ENCODE results near the gene TRIM14. TPM values are rescaled to one million over a fixed set of nuclear protein-coding genes. Genes with fewer than 3 reads are reported as not detected.

The TRIM14 gene
- total RNA-seq, 6 experiments from 2014 or later = 22.6 to 34.6 (median 27.3) TPM

- intact Hi-C loops (cut with DNase I) = loop anchor here (10.0 kb wide), 2 partner anchors 153 to 183 kb away; partner anchors contain the start of gene TBC1D2 (in 1 of the 2)
- no peaks in the 10 kb centered on the region for H3K9me3 ChIP-seq
- H3K4me3 ChIP-seq = no peak overlapping the region
- ATAC-seq = no peak
- no peak for DNase-seq
- no peak overlapping the region for H3K27ac ChIP-seq
- peaks cover 0 to 27% (median 10%) of the 10 kb centered on the region in 4 donors for H3K4me1 ChIP-seq
- no peaks in the 10 kb centered on the region for H3K36me3 ChIP-seq
- 92% methylated on average over 2 of the region's 9 CpGs for WGBS (ENCODE audit: insufficient coverage, low coverage, low lambda C conversion rate, missing lambda C conversion rate)
- TF ChIP-seq, protein P1, sequence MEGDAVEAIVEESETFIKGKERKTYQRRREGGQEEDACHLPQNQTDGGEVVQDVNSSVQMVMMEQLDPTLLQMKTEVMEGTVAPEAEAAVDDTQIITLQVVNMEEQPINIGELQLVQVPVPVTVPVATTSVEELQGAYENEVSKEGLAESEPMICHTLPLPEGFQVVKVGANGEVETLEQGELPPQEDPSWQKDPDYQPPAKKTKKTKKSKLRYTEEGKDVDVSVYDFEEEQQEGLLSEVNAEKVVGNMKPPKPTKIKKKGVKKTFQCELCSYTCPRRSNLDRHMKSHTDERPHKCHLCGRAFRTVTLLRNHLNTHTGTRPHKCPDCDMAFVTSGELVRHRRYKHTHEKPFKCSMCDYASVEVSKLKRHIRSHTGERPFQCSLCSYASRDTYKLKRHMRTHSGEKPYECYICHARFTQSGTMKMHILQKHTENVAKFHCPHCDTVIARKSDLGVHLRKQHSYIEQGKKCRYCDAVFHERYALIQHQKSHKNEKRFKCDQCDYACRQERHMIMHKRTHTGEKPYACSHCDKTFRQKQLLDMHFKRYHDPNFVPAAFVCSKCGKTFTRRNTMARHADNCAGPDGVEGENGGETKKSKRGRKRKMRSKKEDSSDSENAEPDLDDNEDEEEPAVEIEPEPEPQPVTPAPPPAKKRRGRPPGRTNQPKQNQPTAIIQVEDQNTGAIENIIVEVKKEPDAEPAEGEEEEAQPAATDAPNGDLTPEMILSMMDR (IDR thresholded peaks at IDR 0.05) = no peak
- TF ChIP-seq POLR2A (IDR thresholded peaks at IDR 0.05) = no peak
- H3K27me3 ChIP-seq = no peaks in the 10 kb centered on the region
Observed at GRCh38 chr9:98071737-98072136, 47.3 kb downstream of the TRIM14 start.

DNA sequence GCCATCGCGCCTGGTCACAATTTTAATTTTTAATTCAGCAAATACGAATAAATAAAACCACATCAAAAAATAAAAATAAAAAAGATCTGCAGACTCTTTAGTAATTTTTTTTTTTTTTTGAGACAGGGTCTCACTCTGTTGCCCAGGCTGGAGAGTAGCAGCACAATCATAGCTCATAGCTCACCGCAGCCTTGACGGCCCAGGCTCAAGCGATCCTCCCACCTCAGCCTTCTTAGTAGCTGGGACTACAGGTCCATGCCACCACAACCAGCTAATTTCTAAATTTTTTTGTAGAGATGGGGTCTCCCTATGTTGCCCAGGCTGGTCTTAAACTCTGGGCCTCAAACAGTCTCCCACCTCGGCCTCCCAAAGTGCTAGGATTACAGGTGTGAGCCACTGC lies 48.3 kb downstream of the TRIM14 start:
- peaks cover 0 to 27% (median 6%) of the 10 kb centered on the region in 4 donors for H3K4me1 ChIP-seq
- ATAC-seq = no peak
- TF ChIP-seq, protein P1 (IDR thresholded peaks at IDR 0.05) = no peak
- no peak for TF ChIP-seq POLR2A (IDR thresholded peaks at IDR 0.05)
- no peaks in the 10 kb centered on the region for H3K27me3 ChIP-seq
- H3K9me3 ChIP-seq = no peaks in the 10 kb centered on the region
- DNase-seq = no peak
- no peak overlapping the region for H3K4me3 ChIP-seq
- WGBS (ENCODE audit: insufficient coverage, low coverage, low lambda C conversion rate, missing lambda C conversion rate) = 100% methylated on average over 5 of the region's 7 CpGs
- H3K27ac ChIP-seq = no peak overlapping the region
- no peaks in the 10 kb centered on the region for H3K36me3 ChIP-seq
- intact Hi-C loops (cut with DNase I) = loop anchor here (10.0 kb wide), 2 partner anchors 154 to 184 kb away; partner anchors contain the start of gene TBC1D2 (in 1 of the 2)

DNA sequence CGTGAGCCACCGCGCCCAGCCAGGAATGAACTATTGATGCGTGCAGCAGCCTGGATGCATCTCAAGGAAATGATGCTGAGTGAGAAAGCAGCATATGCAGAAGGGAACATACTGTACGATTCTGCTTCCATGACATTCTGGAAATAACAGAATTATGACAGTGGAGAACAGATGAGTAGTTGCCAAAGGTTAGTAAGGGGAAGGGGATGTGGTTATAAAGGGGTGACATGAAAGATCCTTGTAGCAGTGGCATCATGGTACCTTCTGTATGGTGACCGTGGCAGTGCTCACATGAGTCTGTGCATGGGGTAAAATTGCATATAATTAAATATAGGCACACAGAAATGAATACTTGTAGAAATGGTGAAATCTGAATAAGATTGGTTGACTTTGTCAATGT lies 49.5 kb downstream of the TRIM14 start:
- TF ChIP-seq, protein P1 (IDR thresholded peaks at IDR 0.05) = no peak
- TF ChIP-seq POLR2A (IDR thresholded peaks at IDR 0.05) = no peak
- ATAC-seq (no peak), DNase-seq (no peak)
- no peaks in the 10 kb centered on the region for H3K27me3 ChIP-seq
- peaks cover 0 to 16% (median 1%) of the 10 kb centered on the region in 4 donors for H3K4me1 ChIP-seq
- WGBS (ENCODE audit: insufficient coverage, low coverage, low lambda C conversion rate, missing lambda C conversion rate) = 92% methylated on average over 6 of the region's 6 CpGs
- intact Hi-C loops (cut with DNase I) = no loop called here
- peaks cover 0 to 5% (median 4%) of the 10 kb centered on the region in 4 donors for H3K36me3 ChIP-seq
- H3K9me3 ChIP-seq = no peaks in the 10 kb centered on the region
- no peak overlapping the region for H3K4me3 ChIP-seq
- no peak overlapping the region for H3K27ac ChIP-seq

DNA sequence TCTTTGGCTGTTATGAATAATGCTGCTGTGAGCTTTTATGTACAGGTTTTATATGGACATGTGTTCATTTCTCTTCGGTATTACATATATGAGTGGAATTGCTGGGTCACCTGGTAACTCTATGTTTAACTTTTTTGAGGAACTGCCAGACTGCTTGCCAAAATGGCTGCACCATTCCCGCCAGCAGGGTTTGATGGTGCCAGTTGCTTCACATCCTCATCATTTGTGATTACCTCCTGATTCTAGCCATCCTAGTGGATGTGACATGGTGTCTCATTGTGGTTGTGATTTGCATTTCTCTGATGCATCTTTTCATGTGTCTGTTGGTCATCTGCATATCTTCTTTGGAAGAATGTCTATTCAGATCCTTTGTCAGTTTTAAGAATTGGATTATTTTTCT lies 51.8 kb downstream of the TRIM14 start:
- 90% methylated on average over 1 of the region's 2 CpGs for WGBS (ENCODE audit: insufficient coverage, low coverage, low lambda C conversion rate, missing lambda C conversion rate)
- H3K36me3 ChIP-seq = peaks cover 0 to 15% (median 7%) of the 10 kb centered on the region in 4 donors
- no peak overlapping the region for H3K4me3 ChIP-seq
- intact Hi-C loops (cut with DNase I) = no loop called here
- H3K9me3 ChIP-seq = no peaks in the 10 kb centered on the region
- TF ChIP-seq, protein P1 (IDR thresholded peaks at IDR 0.05) = no peak
- TF ChIP-seq POLR2A (IDR thresholded peaks at IDR 0.05) = no peak
- peaks cover 0 to 15% (median 0%) of the 10 kb centered on the region in 4 donors for H3K4me1 ChIP-seq
- H3K27ac ChIP-seq = no peak overlapping the region
- H3K27me3 ChIP-seq = no peaks in the 10 kb centered on the region
- DNase-seq (no peak), ATAC-seq (no peak)

All from right lobe of liver (tissue), 6 donors.